Uterine smooth muscle cell (primary cell): Measurements from ENCODE around the gene SYNGR1. TPM values are rescaled to one million over a fixed set of nuclear protein-coding genes. Genes with fewer than 3 reads are reported as not detected.

Experiments
- total RNA-seq: library from RNA; depleted of rRNA; stranded (reverse); fragments of >200 nt; gene quantifications from 2 replicates; pipeline ENCODE4 v1.2.3, GENCODE V29; 2014

SYNGR1 gene, protein sequence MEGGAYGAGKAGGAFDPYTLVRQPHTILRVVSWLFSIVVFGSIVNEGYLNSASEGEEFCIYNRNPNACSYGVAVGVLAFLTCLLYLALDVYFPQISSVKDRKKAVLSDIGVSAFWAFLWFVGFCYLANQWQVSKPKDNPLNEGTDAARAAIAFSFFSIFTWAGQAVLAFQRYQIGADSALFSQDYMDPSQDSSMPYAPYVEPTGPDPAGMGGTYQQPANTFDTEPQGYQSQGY
- 5.9 and 8.1 TPM in 2 replicates for total RNA-seq

DNA sequence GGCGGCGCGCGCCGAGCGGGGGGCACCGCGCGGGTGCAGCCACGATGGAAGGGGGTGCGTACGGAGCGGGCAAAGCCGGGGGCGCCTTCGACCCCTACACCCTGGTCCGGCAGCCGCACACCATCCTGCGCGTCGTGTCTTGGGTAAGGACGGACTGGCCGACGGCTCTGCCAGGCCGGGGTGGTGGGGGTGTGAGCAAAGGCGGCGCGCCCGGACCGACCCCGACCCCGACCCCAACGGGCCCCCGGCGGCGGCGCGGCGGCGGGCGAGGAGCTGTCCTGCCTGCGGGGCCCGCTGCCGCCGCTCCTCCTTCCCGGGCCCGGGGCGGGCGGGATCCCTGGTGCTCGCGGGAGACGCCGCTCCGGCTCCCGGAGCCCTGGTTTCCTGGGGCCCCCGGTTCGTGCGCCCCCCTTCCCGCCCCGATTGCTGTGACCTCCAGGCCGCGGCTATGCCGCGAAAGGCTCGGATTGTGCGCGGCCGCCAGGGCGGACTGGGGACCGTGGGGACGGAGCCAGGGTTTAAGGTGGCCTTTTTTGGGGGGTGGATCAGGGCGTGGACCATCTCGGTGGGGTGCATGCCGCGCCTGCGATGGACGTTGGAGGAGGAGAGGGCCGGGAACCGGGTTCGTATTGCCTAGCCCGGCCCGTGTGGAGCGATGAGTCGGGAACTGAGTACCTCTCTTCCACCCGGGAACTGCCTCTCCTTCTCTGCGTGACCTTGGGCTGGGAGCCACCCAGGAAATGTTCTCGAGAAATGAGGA is at the start of gene SYNGR1:
SYNGR1 (plus strand) TSS at position 25 of the 760 bp plus-strand sequence; CDS start at position 45, 20 bp downstream.

DNA sequence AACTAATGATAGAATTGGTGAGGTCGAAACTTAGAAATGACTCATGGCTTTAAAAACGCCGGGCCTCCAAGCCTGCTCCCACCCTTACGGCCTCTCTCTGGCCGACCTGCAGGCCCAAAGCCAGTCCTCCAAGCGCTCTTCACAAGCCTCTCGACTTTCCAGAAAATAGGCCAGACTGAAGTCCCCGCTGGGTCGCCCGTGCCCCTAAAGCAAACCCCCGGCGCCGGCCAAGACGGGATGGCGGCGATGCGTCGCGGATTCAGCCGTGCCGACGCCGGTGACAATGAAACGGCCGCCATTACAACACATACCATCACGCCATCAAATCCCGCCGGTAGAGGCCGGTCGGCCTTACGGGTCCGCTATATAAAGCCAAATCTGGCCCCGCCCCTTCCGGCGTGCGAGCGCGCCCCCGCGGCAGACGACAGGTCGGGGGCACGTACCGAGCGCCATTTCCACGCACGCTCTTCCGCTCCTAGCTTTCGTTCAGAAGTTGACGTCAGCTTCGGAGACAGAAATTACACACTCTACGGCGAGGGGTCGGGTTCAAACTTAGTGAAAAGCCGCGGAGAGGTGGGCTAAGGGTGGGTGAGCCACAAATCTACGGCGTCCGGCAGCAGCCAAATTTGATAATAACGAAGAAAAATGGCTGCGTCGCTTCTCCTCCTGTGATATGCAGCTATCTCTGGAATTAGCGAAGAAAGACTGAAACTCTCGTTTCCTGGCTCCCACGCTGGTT is 30.3 kb upstream of the SYNGR1 start, which contains the start of gene RPL3:
RPL3 (minus strand) TSS at position 340 of the 739 bp plus-strand sequence; CDS start at position 314, 26 bp downstream.

Other genes starting within 250 kb of the SYNGR1 start
- 6.2 and 13.5 TPM in 2 replicates for gene CBX7, start 197.3 kb upstream of the SYNGR1 start, total RNA-seq
- 0.11 TPM in 1 of 2 replicates, not detected in the other for gene PDGFB, start 105.0 kb upstream of the SYNGR1 start, total RNA-seq
- gene RPL3, start 30.4 kb upstream of the SYNGR1 start, total RNA-seq = 2,760 and 3,323 TPM in 2 replicates
- 17.6 and 18.9 TPM in 2 replicates for gene TAB1, start 49.8 kb downstream of the SYNGR1 start, total RNA-seq
- under 0.01 TPM in 1 of 2 replicates, not detected in the other for gene MGAT3, start 107.0 kb downstream of the SYNGR1 start, total RNA-seq
- 24.5 and 27.8 TPM in 2 replicates for gene MIEF1, start 152.3 kb downstream of the SYNGR1 start, total RNA-seq
- gene ATF4, start 170.6 kb downstream of the SYNGR1 start, total RNA-seq = 282 and 426 TPM in 2 replicates
- 44.2 and 51.1 TPM in 2 replicates for gene RPS19BP1, start 182.8 kb downstream of the SYNGR1 start, total RNA-seq
- gene CACNA1I, start 220.8 kb downstream of the SYNGR1 start, total RNA-seq = not detected in 2 replicates